SKM-1 (cell line): ENCODE data around the gene STK26.
"Not testable (repeated sequence)": the region's sequence is repeated elsewhere in the genome, so short reads cannot be mapped to it uniquely, and the experiment has no call there.

Experiments used
- DNase-seq: peaks from one replicate; lab custom pipeline; 2025; ENCODE audit not compliant: unreplicated experiment; lab: John Stamatoyannopoulos, UW

The STK26 gene

DNA sequence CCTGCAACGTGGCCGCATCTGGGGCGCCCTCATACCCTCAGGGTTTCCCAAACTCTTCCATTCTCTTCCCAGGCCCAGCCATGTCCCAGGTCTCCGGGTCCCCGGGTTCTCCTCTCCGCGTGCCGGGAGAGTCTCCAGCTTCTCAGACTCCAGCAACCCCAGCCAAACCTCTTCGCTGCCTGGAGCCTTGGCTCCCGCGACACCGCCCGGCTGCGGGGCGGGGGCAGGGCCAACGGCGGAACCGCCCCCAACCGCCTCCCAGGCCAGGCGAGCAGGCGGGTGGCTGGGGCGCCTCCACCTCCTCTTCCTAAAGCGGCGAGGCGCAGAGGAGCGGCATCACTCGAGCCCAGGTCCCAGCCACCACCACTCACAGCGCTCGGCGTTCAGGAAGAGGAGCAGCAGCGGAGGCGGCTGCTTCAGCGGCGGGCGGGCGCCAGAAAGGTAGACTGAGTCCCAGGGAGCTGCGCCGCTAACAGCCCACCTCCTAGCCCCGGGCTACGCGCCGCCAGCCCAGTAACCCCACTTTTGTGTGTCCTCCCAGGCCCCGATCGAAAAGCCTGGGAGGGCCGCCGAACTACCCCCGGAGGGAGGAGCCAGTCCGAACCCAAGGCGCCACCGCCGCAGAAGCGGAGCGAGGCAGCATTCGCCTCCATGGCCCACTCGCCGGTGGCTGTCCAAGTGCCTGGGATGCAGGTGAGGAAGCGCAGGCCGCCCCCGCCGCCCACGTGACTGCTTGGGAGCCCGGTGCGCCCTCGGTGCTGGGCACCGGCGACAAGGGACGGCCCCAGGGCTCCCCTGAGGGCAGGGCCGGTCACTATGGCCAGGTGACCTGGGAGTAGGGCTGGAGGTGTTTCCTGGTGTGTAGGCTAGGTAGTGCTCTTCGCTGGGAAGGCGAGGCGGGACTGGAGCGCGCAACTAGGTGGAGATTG lies at the start of gene STK26:
TSS of gene STK26 (plus strand) at position 336 of the 929 bp plus-strand sequence. CDS start at position 652, 316 bp downstream.
- peak; percentile 33 for DNase-seq

DNA sequence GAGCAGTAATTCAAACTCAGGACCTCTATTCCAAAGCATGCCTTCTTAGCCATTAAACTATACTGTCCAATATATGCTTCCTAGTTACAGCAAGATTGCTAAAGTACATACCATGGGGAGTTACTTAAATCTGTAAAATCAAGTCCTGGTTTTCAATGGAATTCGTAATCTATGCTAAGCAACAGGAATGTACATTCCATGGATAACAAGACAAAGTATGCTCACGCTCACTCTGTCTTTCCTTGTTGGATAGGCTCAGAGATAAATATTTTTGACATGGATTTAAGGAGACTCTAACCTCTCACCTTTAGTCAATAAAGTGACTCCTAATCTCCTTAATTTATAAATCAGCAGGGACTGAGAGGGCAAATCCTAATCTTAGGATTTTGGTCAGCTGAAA lies 47.3 kb upstream of the STK26 start:
- DNase-seq = no peak

DNA sequence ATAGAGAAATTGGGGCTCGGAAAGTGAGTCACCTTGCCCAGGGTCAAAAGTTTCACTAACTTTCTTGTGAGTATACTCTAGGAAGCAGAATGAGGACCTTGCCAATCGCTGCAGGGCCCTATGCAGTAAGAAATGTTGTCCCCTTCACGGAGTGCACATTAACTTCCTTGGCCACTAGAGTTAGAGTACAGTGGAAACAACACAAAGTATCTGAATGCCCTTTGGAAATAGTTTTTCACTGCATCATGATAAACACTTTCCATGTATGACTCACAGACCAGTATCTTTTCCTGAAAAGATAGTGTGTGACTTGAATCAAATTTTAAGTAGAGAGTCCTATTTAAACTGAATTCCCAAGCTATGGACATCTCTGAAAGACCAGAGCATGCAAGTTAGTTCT lies 45.5 kb upstream of the STK26 start:
- DNase-seq = no peak

DNA sequence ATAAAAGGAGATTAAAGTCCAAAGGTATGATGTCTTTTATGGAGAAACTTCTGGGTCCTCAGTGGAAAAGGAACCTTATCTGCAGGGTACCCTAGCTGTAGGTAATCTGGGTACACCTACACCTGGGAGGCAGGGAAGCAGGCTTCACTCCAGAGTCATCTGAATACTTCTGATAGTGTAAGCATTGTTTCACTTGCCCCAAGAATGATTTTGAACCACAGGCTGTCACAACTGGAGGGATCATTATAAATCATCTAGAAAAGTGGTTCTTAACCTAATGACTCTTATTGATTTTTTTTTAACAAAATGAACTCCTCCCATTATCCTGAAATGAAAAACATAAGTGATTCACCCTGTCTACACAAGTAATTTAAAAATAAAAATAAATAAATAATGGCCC lies 44.0 kb upstream of the STK26 start:
- DNase-seq = no peak

DNA sequence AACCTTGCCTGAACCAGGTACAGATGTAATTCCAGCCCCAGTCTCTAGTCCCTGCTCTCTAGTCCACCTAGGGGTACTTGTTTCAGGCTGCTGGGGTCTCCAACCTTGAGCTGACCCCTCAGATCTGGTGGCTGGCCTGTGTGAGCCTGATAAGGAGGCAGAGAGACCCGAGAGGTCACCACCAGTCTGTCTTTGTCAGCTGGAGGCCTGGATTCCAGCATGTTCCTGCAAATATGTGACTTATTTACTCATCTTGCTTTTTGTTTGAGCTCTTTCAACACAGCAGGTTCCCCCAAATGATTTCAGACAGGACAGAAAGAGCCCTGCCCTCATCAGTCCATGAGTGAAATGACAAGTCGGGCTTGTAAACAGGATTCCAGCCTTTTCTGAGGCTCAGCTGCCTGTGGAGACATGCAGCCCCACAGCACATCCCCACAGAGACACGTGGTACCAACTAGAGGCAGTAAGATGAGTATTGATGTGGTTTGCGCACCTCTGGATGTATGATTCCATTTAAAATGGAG lies 37.5 kb upstream of the STK26 start:
- DNase-seq = no peak

DNA sequence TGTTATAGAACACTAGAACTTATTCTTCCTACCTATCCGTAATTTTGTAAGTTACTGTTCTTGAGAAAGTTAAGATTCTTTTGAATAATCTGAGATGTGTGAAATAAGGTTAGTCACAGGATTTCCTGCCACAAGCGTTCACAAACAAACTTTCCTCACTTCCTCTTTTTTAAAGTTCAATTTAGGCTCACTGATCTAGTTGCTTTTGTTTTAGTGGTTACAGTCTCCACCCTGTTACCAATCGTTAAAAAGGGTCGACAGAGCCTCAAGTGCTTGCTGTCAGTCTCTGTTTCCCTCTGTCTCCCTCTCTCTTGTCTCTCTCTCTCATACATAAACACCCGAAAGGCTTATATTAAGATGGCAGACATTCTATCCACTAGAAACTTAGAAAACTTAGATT lies 35.9 kb upstream of the STK26 start:
- DNase-seq = peak; percentile 18

DNA sequence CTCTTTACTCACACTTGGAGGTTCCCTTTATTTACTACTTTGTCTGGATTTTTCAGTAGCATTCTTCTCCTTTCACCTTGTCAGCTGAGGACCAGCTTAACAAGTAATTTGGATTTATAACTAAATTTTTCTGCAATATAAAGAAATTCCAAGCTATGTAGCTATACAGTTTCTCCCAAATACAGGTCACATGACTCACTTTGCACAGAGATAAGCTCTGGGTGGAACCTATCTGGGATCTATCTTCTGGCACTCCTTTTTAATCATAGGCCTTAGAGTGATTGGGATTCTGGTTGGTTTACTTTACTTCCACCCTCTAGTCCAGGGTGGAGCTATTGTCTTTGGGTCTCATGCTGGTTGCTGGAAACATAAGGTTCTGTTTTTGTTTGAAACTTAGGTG lies 34.9 kb upstream of the STK26 start:
- DNase-seq = no peak

DNA sequence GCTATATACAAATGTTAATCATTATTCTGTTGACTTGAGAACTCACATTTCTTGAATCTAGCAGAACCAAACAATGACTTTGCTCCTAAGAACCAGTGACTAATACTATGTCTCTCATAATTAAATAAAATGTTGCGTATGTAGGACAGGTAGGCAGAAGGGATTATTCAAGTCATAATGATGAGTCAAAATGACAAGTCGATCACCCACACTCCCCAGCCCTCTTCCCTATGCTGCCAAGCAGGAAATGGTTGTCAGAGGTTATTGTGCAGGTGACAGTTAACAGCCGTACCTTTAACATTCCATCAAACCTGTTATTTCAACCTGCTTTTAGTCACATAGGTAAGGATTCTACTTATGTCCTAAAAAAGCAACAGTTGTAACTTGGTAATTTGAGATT lies 22.0 kb upstream of the STK26 start:
- no peak for DNase-seq

DNA sequence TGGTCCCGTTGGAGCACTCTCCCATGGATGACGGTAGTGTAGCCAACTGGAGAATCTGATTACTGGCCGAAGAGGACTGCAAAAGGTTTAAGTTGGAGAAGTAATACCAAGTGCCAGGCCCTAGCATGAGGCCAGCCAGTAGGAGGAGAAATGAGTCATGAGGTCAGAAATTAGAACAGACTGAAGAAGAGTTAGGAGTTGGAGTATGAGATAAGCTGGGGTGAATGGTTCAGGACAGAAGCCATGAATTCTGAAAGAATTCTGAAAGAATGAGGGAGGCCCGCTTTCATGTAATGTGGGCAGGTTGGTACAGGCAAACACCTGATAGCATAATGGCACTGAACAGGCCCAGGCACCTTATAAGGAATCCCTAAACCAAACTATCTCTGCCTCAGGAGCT lies 18.4 kb upstream of the STK26 start:
- no peak for DNase-seq

DNA sequence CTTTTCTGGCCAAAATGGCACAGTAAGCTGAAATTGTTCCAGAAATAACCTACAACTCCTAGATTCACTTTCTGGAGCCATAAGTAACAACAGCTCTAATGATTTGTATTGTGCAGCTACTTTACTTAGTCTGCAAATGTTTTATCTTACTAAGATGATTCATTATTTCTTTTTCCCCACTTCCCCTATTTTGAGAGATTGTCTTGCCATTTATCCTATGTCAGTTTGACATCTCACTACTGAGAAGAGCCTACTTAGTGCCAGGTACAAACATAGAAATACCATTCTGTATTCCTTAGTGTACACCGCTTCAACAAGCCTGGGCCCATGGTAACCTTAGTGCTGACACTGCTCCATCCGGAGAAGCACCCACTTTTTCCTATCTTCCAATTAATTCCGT lies 13.8 kb upstream of the STK26 start:
- no peak for DNase-seq

DNA sequence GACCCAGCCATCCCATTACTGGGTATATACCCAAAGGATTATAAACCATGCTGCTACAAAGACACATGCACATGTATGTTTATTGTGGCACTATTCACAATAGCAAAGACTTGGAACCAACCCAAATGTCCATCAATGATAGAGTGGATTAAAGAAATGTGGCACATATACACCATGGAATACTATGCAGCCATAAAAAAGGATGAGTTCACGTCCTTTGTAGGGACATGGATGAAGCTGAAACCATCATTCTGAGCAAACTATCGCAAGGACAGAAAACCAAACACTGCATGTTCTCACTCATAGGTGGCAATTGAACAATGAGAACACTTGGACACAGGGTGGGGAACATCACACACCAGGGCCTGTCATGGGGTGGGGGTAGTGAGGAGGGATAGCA lies 12.9 kb upstream of the STK26 start:
- not testable (repeated sequence) for DNase-seq

DNA sequence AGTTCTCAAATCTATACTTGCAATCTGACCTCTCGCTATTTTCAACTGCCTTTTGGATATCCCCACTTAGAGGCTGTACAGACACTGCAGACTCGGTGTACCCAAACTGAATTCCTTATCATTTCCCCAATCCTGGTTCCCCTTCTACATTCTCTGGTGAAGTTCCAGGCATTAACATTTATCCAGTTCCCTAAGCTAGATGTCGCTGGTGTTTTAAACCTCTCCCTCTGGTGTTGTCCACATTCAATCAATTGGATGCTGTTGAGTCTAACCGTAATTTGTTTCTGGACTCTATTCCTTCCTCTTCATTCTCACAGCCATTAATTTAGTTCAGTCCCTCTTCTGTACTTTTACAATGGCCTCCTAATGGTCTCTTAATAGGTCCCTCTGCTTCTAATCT lies 7.2 kb upstream of the STK26 start:
- DNase-seq = no peak

DNA sequence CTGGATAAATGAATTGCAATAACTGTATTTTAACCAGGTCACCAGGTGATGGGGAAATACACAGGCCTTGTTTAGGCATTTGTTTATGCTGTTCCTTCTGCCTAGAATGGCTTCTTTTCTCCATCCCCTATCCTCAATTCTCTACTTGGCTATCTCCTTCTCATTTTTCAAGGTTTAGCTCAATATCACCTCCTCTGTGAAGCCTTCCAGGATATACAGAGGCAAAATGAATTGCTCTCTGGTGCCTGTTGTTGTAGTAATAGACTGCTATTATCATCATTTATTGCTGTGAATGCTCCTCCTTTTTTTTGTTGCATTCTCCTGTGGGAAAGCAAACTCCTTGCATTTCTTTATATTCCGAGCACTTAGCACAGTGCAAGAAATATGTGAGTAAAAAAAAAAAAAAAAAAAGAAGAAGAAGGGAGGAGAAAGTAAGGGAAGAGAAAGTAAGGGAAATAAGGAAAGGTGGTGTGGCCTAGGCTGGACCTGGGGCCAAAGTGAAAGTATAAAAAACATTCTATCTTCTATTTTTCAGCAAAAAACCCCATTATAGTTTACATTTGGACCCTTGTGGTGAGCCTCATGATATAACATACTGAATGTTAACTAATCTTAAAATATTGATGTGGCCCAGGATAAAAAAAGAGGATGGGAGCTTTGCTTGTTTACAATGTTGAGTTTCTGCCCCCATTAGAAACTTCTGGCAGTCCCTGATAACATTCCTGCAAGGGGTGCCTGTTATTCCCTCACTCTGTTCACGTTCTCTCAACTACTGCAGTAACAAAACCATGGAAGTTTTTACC lies 6.3 kb upstream of the STK26 start:
- DNase-seq = no peak

DNA sequence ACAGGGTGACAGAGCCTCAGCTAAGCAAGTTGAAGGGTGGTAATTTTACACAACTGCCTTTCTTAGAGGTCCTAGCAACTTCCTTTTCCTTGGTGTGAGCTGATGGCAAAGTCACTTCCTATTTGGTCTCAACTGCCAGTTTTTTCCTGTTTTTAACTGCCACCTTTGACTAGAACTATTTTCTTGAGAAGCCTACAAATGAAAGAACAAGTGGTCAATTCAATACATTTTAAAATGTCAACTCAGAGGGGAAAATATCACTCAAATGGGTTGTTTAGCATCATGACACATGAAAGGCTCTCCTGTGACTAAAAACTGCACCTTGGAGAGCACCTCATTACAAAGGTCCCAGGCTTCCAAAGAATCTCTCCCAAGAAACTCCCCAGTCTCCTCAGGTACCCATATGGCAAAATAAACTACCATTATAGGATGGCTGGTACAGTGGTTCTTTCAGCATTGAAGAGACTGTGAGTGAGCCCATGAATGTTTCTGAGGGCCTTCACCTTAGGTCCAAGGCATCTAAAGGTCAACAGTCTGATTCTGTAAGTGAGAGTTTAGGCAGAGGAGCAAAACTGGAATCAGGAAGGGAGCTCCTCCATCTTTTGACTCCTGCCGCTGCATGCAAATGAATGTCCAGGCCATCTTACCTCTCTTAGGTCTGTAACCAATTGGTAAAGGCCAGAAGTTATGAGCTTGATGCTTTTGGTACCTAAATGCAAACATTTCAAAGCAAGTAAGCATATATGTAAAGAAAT lies 5.5 kb upstream of the STK26 start:
- peak; percentile 30 for DNase-seq

DNA sequence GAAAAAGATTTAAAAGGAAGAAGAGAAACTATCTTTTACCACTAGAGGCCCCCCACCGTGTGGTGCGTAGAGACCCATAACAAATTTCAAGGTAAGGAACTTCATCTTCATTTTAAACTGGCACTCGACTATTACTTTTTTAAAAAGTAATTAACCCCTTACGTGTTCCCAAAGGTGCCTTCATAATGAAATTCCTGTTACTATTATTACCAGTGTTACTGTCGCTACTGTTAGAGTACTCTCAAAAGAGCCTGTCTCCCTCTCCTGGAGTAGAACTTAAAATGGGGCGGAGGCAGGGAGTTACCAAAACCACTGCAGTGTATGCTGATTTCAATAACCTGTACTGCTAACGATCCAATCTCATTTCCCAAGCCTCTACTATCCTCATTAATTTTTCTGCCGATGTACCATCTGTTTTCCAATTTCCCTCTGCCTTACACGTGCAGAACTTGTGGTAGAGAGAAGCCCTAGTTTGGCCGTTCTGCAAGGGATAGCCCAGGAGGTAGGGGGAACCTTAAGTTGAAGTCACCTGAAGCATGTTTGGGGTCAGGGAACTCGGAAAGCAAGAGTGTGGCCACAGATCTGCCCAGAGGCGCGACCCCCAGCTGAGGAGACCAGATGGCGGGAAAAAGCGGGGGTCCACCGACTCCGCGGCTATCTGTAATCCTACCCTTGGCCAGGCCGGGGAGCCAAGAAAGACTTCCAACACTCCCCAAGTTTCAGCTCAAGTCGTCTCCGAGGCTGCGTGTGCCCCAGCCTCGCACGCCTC lies 720 bp upstream of the STK26 start:
- DNase-seq = peak; percentile 29

DNA sequence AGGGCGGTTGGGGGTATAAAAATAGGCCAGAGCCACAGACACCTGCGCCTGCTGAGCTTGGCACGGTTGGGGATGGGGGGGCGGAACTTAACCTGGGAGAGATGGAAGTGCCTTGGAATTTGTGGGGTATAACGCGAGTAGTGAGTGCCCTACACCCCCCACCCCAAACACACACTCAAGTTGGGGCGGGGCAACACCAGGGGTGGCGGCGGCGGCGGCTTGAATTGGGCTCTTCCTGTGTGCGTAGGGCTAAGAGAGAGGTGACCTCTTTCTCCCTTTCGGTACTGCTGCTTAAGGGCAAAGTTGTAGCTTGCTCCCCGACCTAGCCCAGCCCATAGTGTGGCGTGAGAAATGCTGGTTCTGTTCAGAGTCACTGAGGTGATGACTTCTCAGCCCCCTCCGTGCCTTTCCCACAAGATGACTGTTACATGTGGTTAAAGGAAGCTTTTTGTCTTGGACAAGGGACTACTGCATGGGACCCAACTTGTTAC lies 839 bp downstream of the STK26 start:
- peak; percentile 6 for DNase-seq

DNA sequence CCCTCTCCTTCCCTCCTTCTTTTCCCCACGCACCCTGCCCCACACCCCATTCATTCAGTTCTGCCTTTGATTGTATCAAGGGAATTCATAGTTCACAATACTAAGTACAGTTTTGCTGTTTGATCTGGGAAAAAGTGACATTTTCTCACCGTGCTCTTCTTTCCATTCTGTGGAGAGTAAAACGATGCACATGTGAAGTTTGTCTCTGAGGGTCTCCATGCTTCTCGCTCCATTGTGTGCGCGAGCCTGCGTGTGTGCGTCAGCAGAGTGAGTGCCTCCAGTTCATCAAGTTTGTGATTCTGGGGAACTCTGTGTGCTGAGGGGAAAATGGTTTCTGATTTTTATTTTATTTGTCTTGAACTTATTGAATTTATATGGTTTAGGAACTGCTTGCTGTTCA lies 1.9 kb downstream of the STK26 start:
- no peak for DNase-seq

DNA sequence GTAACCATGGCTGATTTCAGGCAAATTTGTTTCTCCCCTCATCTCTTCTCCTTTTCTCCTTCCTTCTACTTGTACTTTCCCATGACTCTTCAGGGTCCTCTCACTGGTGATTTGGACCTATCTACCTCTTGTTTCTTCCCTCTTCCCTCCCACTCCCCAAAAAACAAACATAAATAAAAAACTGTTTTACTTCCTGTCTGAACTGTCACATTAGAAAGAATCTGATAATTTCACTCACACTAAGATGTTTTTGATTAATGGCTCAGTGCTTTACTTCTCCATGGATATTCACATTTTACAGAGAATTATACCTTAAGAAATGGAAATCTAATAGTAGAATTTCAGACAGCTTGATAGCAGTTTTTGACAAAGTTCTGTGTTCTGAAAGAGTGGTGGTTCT lies 7.2 kb downstream of the STK26 start:
- no peak for DNase-seq

DNA sequence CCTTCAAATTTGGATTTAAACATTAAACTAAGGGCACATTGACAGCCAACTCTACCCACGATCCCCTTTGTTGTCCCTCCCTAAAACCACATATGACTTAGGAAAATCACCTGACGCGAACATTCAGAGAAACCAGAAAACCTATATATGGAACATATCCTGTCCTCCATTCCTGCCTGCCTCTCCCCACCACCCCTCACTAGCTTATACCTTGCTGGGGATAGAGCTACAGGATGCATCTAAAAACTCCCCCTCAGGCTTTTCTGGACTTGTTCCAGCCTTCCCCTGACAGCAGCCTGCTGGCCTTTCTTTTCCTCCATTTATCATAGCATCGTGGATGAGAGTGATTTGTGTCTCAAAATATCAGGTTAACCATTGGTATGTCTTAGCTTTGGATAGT lies 8.8 kb downstream of the STK26 start:
- no peak for DNase-seq

DNA sequence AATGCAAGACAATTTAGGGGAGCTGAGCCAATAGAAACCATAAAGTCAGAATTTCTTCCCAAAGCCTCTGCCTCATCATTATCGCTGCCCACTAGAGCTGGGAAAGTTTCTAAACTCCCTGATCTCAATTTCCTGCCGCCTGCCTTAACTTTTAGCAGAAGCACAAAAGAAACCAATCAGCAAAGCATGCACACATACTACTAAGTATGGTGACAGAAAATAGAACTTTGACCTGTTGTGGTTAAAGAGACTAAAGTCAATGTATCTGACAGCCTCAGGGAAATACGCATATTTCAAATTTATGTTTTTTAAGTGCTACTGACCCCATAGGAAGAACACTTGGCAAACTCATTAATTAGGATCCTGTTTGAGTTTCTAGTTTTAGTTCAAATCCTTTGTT lies 10.1 kb downstream of the STK26 start:
- DNase-seq = no peak
